Esophagus (tissue), 2 donors: Measurements from ENCODE around the gene STX8. TPM values are rescaled to one million over a fixed set of nuclear protein-coding genes. Genes with fewer than 3 reads are reported as not detected.
A peak's percentile ranks its signal among the peaks of the same experiment; 100 is the strongest.
"Not testable (repeated sequence)": the region's sequence is repeated elsewhere in the genome, so short reads cannot be mapped to it uniquely, and the experiment has no call there.

Experiments
- H3K27ac ChIP-seq, 2 donors: one replicate each; pipeline ENCODE4 v1.5.1; 2013; ENCODE audit warnings: low read depth in 2 of 2, mild to moderate bottlenecking in 2 of 2, inconsistent platforms in 1 of 2, low read length in 1 of 2, moderate library complexity in 1 of 2
- H3K27me3 ChIP-seq, 2 donors: one replicate each; pipeline ENCODE4 v1.6.1; 2013; ENCODE audit warnings: low read length in 2 of 2, control low read depth in 1 of 2, mild to moderate bottlenecking in 1 of 2; ENCODE audit not compliant: insufficient read depth in 2 of 2, control insufficient read depth in 1 of 2
- H3K36me3 ChIP-seq, 2 donors: one replicate each; pipeline ENCODE4 v1.6.1; 2013; ENCODE audit warnings: low read length in 1 of 2; ENCODE audit not compliant: control insufficient read depth in 2 of 2, insufficient read depth in 2 of 2
- H3K4me1 ChIP-seq, 2 donors: one replicate each; pipeline ENCODE4 v1.6.1; 2013; ENCODE audit warnings: low read length in 1 of 2; ENCODE audit not compliant: control insufficient read depth in 2 of 2, insufficient read depth in 2 of 2
- H3K4me3 ChIP-seq, 2 donors: one replicate each; pipeline ENCODE4 v1.5.1; 2013; ENCODE audit warnings: low read length in 2 of 2, mild to moderate bottlenecking in 2 of 2, low read depth in 1 of 2, moderate library complexity in 1 of 2
- H3K9me3 ChIP-seq, 2 donors: one replicate each; pipeline ENCODE4 v1.6.1; 2013; ENCODE audit warnings: mild to moderate bottlenecking in 2 of 2, low read depth in 1 of 2, low read length in 1 of 2, moderate library complexity in 1 of 2; ENCODE audit not compliant: control insufficient read depth in 2 of 2, insufficient read depth in 1 of 2
- WGBS, 2 donors: extraction: QIAGEN DNeasy Blood & Tissue Kit; methylation state at CpG; one replicate each; pipeline ENCODE4 v1.1.7; 2013; 5-methylcytosine and 5-hydroxymethylcytosine counted together
- polyA plus RNA-seq, 2 donors: library from polyadenylated mRNA; stranded (reverse); fragments of 200-250 nt; gene quantifications; one replicate each; pipeline ENCODE4 v1.2.3, GENCODE V29; 2013
- donor health status: healthy with polysubstance abuse.
- donor health status: Bipolar disorder and iron deficiency.

Gene STX8, protein sequence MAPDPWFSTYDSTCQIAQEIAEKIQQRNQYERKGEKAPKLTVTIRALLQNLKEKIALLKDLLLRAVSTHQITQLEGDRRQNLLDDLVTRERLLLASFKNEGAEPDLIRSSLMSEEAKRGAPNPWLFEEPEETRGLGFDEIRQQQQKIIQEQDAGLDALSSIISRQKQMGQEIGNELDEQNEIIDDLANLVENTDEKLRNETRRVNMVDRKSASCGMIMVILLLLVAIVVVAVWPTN
- polyA plus RNA-seq: 10 to 100 TPM; 37.0 to 44.8 TPM

DNA sequence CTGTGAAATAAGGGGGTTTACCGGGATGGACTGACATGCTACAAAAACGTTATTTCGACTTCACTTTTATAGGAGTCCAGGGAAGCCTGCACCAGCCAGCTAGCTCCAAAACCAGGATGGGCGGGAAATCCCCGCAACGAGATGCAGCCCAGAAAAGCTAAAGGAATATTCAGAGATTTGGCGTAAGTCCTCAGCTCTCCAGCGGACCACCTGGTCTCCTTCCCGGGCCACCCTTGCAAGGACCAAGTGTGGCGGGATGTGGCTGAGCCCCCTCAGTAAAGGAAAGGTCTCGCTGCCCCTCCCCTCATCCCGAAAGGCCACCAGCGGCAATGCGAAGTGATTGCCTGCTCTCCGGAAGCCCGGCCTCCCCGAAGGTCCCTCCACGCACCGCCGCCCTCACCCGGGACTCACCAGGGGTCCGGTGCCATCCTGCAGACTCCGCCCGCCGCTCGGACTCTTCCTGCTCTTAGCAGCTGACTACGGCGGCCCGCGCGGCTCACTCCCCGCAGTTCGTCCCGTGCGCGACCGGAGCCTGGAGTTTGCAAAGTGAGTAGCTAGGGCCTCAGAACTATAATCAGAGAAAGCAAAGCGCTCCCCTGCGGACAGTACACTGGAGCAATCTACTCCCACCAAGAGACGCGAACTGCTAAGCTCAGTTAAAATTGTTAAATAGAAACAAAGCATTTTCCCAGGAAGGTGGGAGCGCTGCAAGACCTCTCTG, at the start of gene STX8:
Gene STX8 (minus strand): TSS at position 440 of the 721 bp plus-strand sequence. CDS start 12 bp downstream, at position 428.
- Histone ChIP-seq H3K9me3 (no peaks in the 10 kb centered on the region), H3K36me3 (peaks cover 0 to 2% of the 10 kb centered on the region in 2 donors), H3K27me3 (no peaks in the 10 kb centered on the region), H3K27ac (peak within 1 kb of the TSS in 1 of 2 donors; percentile 57), H3K4me3 (peak within 1 kb of the TSS; percentile 86 to 100), H3K4me1 (peaks cover 0 to 7% of the 10 kb centered on the region in 2 donors)
- WGBS, 2 donors: 1% methylated on average over 42 of the region's 42 CpGs

DNA sequence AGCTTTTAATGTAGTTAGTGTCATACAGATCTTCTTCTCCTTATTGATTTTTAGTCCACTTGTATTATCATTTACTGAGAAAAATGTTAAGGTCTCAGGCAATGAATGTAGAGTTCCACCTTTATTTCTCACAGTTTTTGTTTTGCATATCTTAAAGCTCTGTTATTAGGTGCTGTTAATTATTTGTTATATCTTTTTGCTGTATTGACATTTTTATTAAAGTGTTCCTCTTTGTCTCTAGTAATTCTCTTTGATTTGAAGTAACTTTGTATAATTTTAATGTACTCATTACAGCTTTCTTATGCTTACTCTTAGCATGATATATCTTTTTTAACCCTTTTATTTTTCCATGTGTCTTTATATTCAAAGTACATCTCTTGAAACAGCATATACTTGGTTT, 47.3 kb upstream of the STX8 start:
- no peaks in the 10 kb centered on the region for H3K36me3 ChIP-seq
- no peaks in the 10 kb centered on the region for H3K27me3 ChIP-seq
- no peak overlapping the region for H3K27ac ChIP-seq
- H3K4me3 ChIP-seq: no peak overlapping the region
- H3K4me1 ChIP-seq: no peaks in the 10 kb centered on the region
- peaks cover 0 to 6% of the 10 kb centered on the region in 2 donors for H3K9me3 ChIP-seq

DNA sequence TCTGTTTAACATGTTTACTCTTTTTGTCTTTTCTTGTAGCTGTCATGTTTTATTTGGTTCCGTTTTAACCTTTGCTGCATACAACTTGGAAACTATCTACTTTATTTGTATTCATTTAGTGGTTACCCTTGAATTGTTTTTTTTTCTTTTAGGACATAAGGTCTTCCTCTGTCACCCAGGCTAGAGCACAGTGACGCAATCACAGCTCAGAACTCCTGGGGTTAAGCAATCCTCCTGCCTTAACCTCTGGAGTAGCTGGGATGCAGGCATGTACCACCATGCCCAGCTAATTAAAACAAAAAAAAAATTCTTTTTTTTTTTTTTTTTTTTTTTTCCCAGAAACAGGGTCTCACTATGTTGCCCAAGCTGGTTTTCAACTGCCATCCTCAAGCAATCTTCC, 39.9 kb upstream of the STX8 start:
- H3K9me3 ChIP-seq: no peaks in the 10 kb centered on the region
- no peak overlapping the region for H3K4me3 ChIP-seq
- no peak overlapping the region for H3K27ac ChIP-seq
- H3K4me1 ChIP-seq: no peaks in the 10 kb centered on the region
- 38 to 41% methylated on average over 2 of the region's 2 CpGs for WGBS, 2 donors
- no peaks in the 10 kb centered on the region for H3K27me3 ChIP-seq
- no peaks in the 10 kb centered on the region for H3K36me3 ChIP-seq

DNA sequence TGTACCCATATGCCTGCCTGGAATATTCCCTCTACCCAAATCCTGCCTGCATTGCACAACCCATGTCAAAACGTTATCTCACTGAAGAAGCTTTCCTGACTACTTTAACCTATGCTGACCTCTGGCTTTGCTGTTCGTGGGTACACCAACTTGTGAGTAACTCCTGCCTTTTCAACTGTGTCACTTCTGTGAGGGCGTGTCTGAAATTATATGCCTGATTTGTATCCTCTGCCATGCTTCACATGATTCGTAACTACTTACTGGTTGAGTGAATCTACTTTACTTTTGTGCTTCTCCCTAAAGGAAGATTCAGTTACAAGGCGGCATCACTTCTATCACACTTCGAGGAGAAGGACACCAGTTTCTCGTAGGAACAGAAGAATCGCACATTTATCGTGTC, 36.4 kb upstream of the STX8 start:
- Histone ChIP-seq H3K9me3 (no peaks in the 10 kb centered on the region), H3K4me1 (no peaks in the 10 kb centered on the region), H3K36me3 (no peaks in the 10 kb centered on the region), H3K27me3 (no peaks in the 10 kb centered on the region), H3K27ac (no peak overlapping the region), H3K4me3 (no peak overlapping the region)
- whole genome bisulfite sequencing, 2 donors: 64 to 65% methylated on average over 9 of the region's 9 CpGs

DNA sequence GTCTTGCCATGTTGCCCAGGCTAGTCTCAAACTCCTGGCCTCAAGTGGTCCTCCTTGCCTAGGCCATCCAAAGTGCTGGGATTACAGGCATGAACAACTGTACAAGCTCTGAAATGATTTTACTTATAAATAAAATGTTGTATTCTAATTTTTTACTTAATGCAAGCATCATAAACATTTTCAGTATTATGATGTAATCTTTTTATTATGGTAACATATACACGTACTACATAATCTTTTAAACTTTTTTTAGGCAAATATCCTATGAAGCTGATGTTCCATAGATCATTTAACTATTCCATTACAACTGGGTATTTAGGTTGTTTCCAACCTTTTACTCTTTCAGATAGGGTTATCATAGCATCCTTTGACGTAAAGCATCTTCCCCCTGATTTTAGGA, 35.9 kb upstream of the STX8 start:
- no peaks in the 10 kb centered on the region for H3K9me3 ChIP-seq
- H3K36me3 ChIP-seq: no peaks in the 10 kb centered on the region
- no peaks in the 10 kb centered on the region for H3K4me1 ChIP-seq
- H3K4me3 ChIP-seq: no peak overlapping the region
- no peaks in the 10 kb centered on the region for H3K27me3 ChIP-seq
- no peak overlapping the region for H3K27ac ChIP-seq
- WGBS, 2 donors: 65 to 72% methylated on average over 2 of the region's 2 CpGs

DNA sequence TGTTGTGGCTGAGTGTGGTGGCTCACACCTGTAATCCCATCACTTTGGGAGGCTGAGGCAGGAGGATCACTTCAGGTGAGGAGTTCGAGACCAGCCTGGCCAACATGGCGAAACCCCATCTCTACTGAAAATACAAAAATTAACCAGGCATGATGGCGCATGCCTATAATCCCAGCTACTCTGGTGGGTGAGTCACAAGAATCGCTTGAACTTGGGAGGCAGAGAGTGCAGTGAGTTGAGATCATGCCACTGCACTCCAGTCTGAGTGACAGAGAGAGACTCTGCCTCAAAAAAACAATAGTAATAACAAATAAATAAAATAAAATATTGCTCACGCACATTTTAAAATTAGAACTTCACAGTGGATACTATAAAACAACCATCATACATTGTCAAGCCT, 31.4 kb upstream of the STX8 start:
- not testable (repeated sequence) for H3K9me3 ChIP-seq, H3K27ac ChIP-seq, H3K4me1 ChIP-seq, H3K27me3 ChIP-seq, H3K36me3 ChIP-seq, H3K4me3 ChIP-seq
- WGBS, 2 donors: 67 to 75% methylated on average over 5 of the region's 5 CpGs

DNA sequence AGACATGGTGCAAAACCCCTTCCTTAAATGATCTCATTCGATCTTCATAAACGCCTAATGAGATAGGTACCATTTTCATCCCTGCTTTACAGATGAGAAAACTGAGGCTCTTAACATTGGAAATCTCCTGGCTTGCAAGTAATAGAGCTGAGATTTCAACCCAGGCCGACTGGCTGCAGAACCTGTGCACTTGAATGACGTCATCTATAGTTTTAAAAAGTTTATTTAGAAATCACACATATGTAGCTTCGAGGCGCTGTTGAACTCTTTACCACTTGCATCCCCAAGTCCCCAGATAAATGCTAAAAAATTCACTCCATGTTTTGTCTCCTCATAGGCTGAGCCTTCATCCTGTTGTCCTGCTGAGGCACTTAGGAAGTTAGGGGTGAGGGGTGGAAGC, 30.8 kb upstream of the STX8 start:
- WGBS, 2 donors: 85 to 90% methylated on average over 6 of the region's 6 CpGs
- no peaks in the 10 kb centered on the region for H3K36me3 ChIP-seq

DNA sequence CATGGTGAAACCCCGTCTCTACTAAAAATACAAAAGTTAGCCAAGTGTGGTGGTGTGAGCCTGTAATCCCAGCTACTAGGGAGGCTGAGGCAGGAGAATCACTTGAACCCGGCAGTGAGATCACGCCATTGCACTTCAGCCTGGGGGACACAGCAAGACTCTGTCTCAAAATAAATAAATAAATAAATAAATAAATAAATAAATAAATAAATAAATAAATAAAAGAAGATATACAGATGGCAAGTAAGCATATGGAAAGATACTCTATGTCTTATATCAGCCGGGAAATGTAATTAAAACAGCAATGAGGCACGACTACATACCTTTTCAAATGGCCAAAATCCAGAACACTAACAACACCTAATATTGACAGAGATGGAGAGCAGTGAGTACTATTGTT, 29.0 kb upstream of the STX8 start:
- H3K4me3 ChIP-seq, H3K27ac ChIP-seq, H3K27me3 ChIP-seq, H3K4me1 ChIP-seq, H3K36me3 ChIP-seq, H3K9me3 ChIP-seq: not testable (repeated sequence)
- WGBS, 2 donors: 89 to 90% methylated on average over 5 of the region's 5 CpGs

More for the DNA sequence above, 30.8 kb upstream of the STX8 start:
- Histone ChIP-seq H3K9me3 (no peaks in the 10 kb centered on the region), H3K4me1 (no peaks in the 10 kb centered on the region), H3K27ac (no peak overlapping the region), H3K27me3 (no peaks in the 10 kb centered on the region), H3K4me3 (no peak overlapping the region)

DNA sequence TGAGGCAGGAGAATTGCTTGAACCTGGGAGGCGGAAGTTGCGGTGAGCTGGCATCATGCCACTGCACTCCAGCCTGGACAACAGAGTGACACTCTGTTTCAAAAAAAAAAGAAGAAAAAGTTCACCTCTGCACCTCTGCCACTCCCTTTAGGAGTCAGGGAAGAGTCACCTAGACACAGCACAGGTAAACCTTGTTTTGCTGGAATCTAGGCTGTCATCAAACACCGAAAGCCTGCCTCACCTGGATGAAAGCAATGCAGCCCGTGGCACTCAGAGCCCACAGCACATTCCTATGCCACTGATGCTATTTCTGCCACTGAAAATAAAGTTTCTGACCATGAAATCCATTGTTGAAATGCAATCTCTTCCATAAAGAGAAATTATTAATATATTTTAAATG, 23.0 kb upstream of the STX8 start:
- H3K4me3 ChIP-seq: no peak overlapping the region
- 82 to 83% methylated on average over 4 of the region's 4 CpGs for WGBS, 2 donors
- no peaks in the 10 kb centered on the region for H3K9me3 ChIP-seq
- no peak overlapping the region for H3K27ac ChIP-seq
- H3K36me3 ChIP-seq: no peaks in the 10 kb centered on the region
- no peaks in the 10 kb centered on the region for H3K4me1 ChIP-seq
- H3K27me3 ChIP-seq: no peaks in the 10 kb centered on the region

DNA sequence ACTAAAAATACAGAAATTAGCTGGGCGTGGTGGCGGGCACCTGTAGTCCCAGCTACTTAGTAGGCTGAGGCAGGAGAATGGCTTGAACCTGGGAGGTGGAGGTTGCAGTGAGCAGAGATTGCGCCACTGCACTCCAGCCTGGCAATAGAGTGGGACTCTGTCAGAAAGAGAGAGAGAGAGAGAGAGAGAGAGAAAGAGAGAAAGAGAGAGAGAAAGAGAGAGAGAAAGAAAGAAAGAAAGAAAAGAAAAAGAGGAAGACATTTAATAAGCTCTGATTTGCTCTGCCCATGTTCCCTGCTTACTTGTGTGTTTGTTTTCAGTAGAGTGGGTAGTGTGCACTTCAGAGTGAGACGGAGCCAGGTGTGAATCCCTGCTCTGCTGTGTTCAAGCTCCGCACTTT, 22.0 kb upstream of the STX8 start:
- not testable (repeated sequence) for H3K27me3 ChIP-seq, H3K9me3 ChIP-seq, H3K4me1 ChIP-seq, H3K27ac ChIP-seq, H3K36me3 ChIP-seq, H3K4me3 ChIP-seq
- 90 to 96% methylated on average over 5 of the region's 5 CpGs for WGBS, 2 donors
